NCI-H526 treated with DMSO at 0.1 percent for 48 hours (cell line): ENCODE measurements around the gene MLH3.

Experiments used
- DNase-seq: peaks from one replicate; lab custom pipeline; 2025; lab: John Stamatoyannopoulos, UW

Gene MLH3

GRCh38 chr14:74965486-74966153, 85.6 kb downstream of the MLH3 start:
- no peak for DNase-seq

GRCh38 chr14:74964787-74965485, 86.3 kb downstream of the MLH3 start:
- DNase-seq = no peak
